Testis (tissue), 3 donors: ENCODE results near the gene GALNT9. TPM values are rescaled to one million over a fixed set of nuclear protein-coding genes. Genes with fewer than 3 reads are reported as not detected.

Experiments
- DNase-seq: peaks from one replicate; pipeline ENCODE4 v3.0.0-alpha.2; 2019
- H3K27ac ChIP-seq, 2 donors: fragments of 200-600 bp; sonication (generic); one replicate each; pipeline ENCODE4 v1.5.1; 2019
- H3K27me3 ChIP-seq: fragments of 200-600 bp; sonication (generic); one replicate; pipeline ENCODE4 v1.5.1; 2019
- H3K36me3 ChIP-seq: fragments of 200-600 bp; sonication (generic); one replicate; pipeline ENCODE4 v1.5.1; 2017; ENCODE audit warnings: low read depth; ENCODE audit errors: missing control alignments
- H3K4me1 ChIP-seq: fragments of 200-600 bp; sonication (generic); one replicate; pipeline ENCODE4 v1.5.1; 2019
- H3K4me3 ChIP-seq, 2 donors: fragments of 200-600 bp; sonication (generic); one replicate each; pipeline ENCODE4 v1.5.1; 2017 to 2019
- H3K9me3 ChIP-seq: fragments of 200-600 bp; sonication (generic); one replicate; pipeline ENCODE4 v1.5.1; 2017
- CTCF ChIP-seq, 3 experiments: fragments of 450-650 bp in 2 of 3; fragments of 200-600 bp in 1 of 3; sonication (generic) in 1 of 3; IDR thresholded peaks; one replicate each; pipeline ENCODE4 v1.5.1; 2016 to 2019; ENCODE audit warnings: antibody characterized with exemption in 3 of 3, mild to moderate bottlenecking in 2 of 3, moderate library complexity in 1 of 3
- POLR2A ChIP-seq: fragments of 450-650 bp; IDR thresholded peaks from one replicate; pipeline ENCODE4 v1.6.1; 2017; ENCODE audit warnings: antibody characterized with exemption, mild to moderate bottlenecking, moderate library complexity
- WGBS, 2 donors: methylation state at CpG; one replicate each; pipeline ENCODE4 v1.1.5; 2018; 5-methylcytosine and 5-hydroxymethylcytosine counted together
- intact Hi-C: fragments of 100-400 bp; cut with DNase I; formaldehyde crosslinking; loops from one replicate; pipeline ENCODE4 v1.15.1; 2023; ENCODE audit warnings: low total_unique reads
- polyA plus RNA-seq: library from polyadenylated mRNA; stranded (reverse); fragments of 350-450 nt; fragmentation: Illumina TruSeq; extraction: RNeasy Lipid Tissue Mini Kit (QIAGEN cat#74804); gene quantifications from one replicate; pipeline ENCODE4 v1.2.3, GENCODE V29; 2014; ENCODE audit warnings: low read depth, low replicate concordance; ENCODE audit not compliant: insufficient read depth
- total RNA-seq, 2 donors: library from RNA; depleted of rRNA; stranded (reverse); fragments of >200 nt; gene quantifications; one replicate each; pipeline ENCODE4 v1.2.3, GENCODE V29; 2016

Gene GALNT9
- total and polyA plus RNA-seq, 3 donors from 2014 or later: 1.1 to 1.5 (median 1.3) TPM

GRCh38 chr12:132169376-132169775 lies 160.0 kb downstream of the GALNT9 start:
- H3K4me3 ChIP-seq: no peak overlapping the region
- no peaks in the 10 kb centered on the region for H3K36me3 ChIP-seq
- H3K27ac ChIP-seq: no peak overlapping the region
- no peaks in the 10 kb centered on the region for H3K4me1 ChIP-seq
- DNase-seq: no peak
- intact Hi-C loops: no loop called here
- no peaks in the 10 kb centered on the region for H3K27me3 ChIP-seq
- TF ChIP-seq POLR2A (no peak), CTCF (IDR thresholded peaks at IDR 0.05) (no peak)
- WGBS, 2 donors: 85 to 100% methylated on average over 1 to 17 of the region's 17 CpGs
- H3K9me3 ChIP-seq: no peaks in the 10 kb centered on the region

GRCh38 chr12:132168311-132169031 lies 160.9 kb downstream of the GALNT9 start:
- 70 to 82% methylated on average over 13 to 21 of the region's 31 CpGs for WGBS, 2 donors
- intact Hi-C loops: no loop called here
- Histone ChIP-seq H3K4me1 (no peaks in the 10 kb centered on the region), H3K9me3 (no peaks in the 10 kb centered on the region), H3K27me3 (no peaks in the 10 kb centered on the region), H3K27ac (no peak overlapping the region), H3K4me3 (no peak overlapping the region), H3K36me3 (no peaks in the 10 kb centered on the region)
- no peak for DNase-seq
- TF ChIP-seq CTCF (IDR thresholded peaks at IDR 0.05) (no peak), POLR2A (no peak)

GRCh38 chr12:132167611-132168310 lies 161.6 kb downstream of the GALNT9 start:
- Histone ChIP-seq H3K36me3 (no peaks in the 10 kb centered on the region), H3K27me3 (no peaks in the 10 kb centered on the region), H3K27ac (no peak overlapping the region), H3K4me1 (no peaks in the 10 kb centered on the region), H3K4me3 (no peak overlapping the region), H3K9me3 (no peaks in the 10 kb centered on the region)
- WGBS, 2 donors: 70 to 81% methylated on average over 18 to 29 of the region's 30 CpGs
- no peak for DNase-seq
- TF ChIP-seq POLR2A: no peak
- no peak for TF ChIP-seq CTCF (IDR thresholded peaks at IDR 0.05)
- intact Hi-C loops: no loop called here

- Histone ChIP-seq H3K4me1 (no peaks in the 10 kb centered on the region), H3K4me3 (no peak overlapping the region), H3K36me3 (no peaks in the 10 kb centered on the region), H3K27ac (no peak overlapping the region), H3K27me3 (no peaks in the 10 kb centered on the region), H3K9me3 (no peaks in the 10 kb centered on the region)
- intact Hi-C loops: no loop called here
- DNase-seq: no peak
- TF ChIP-seq CTCF (IDR thresholded peaks at IDR 0.05) (no peak), POLR2A (no peak)
- WGBS, 2 donors: 94 to 97% methylated on average over 6 to 10 of the region's 10 CpGs
Measured at GRCh38 chr12:132166801-132167591, 162.4 kb downstream of the GALNT9 start.
